ENCODE results near the gene LPIN3.
A peak's percentile ranks its signal among the peaks of the same experiment; 100 is the strongest.

LPIN3 gene

DNA sequence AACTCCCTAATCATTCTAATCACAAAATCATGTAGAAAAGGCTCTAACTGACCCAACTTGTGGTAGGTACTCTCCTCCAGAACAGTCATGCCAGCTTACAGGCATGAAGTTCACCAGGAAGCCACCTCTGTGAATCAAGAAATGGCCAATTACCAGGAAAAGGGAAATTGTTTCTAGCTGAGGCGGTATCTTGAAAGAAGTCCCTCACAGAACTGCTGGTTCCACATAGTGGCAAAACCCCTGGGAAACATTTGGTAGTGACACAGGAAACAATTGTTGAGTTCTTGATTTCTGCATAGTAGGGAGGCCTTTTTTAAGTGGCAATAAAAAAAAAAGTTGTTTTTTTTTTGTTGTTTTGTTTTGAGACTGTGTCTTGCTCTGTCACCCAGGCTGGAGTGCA is 19.6 kb upstream of the LPIN3 start:
- H3K9ac ChIP-seq (ENCODE audit: low read length in 2 of 2), result no peak overlapping the region
- H3K4me3 ChIP-seq (ENCODE audit: low read length in 2 of 2), result no peak overlapping the region
- no peaks in the 10 kb centered on the region for H3K9me3 ChIP-seq (ENCODE audit: control insufficient read depth in 2 of 2, low read length in 2 of 2)
- no peak overlapping the region for H3K27ac ChIP-seq (ENCODE audit: low read length)
- no peaks in the 10 kb centered on the region for H3K27me3 ChIP-seq (ENCODE audit: control insufficient read depth in 1 of 2, insufficient read depth in 2 of 2, low read length in 2 of 2)
- peaks cover 14% of the 10 kb centered on the region for H3K4me1 ChIP-seq (ENCODE audit: control insufficient read depth, insufficient read depth, low read length)
- H3K36me3 ChIP-seq (ENCODE audit: control insufficient read depth in 2 of 2, insufficient read depth in 2 of 2, low read length in 2 of 2), result no peaks in the 10 kb centered on the region

DNA sequence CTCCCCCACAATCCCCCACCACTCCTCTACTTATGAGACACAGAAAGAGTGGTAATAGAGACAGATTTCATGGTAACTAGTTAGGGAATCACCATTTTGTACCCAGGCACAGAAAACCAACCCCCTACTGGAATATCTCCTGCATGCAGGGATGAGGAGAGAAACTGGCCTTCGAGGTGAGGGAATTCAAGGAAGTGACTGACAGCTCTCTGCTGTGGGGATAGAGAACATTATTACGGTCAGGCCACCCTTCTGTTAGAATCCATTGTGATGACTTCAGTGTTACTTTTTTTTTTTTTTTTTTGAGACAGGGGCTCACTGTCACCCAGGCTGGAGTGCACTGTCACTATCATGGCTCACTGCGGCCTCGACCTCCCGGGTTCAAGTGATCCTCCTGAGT is 13.4 kb upstream of the LPIN3 start:
- Histone ChIP-seq H3K9ac (ENCODE audit: low read length in 2 of 2) (no peak overlapping the region), H3K4me1 (ENCODE audit: control insufficient read depth, insufficient read depth, low read length) (peaks cover 12% of the 10 kb centered on the region), H3K9me3 (ENCODE audit: control insufficient read depth in 2 of 2, low read length in 2 of 2) (no peaks in the 10 kb centered on the region), H3K27ac (ENCODE audit: low read length) (no peak overlapping the region), H3K27me3 (ENCODE audit: control insufficient read depth in 1 of 2, insufficient read depth in 2 of 2, low read length in 2 of 2) (no peaks in the 10 kb centered on the region), H3K4me3 (ENCODE audit: low read length in 2 of 2) (no peak overlapping the region), H3K36me3 (ENCODE audit: control insufficient read depth in 2 of 2, insufficient read depth in 2 of 2, low read length in 2 of 2) (no peaks in the 10 kb centered on the region)

DNA sequence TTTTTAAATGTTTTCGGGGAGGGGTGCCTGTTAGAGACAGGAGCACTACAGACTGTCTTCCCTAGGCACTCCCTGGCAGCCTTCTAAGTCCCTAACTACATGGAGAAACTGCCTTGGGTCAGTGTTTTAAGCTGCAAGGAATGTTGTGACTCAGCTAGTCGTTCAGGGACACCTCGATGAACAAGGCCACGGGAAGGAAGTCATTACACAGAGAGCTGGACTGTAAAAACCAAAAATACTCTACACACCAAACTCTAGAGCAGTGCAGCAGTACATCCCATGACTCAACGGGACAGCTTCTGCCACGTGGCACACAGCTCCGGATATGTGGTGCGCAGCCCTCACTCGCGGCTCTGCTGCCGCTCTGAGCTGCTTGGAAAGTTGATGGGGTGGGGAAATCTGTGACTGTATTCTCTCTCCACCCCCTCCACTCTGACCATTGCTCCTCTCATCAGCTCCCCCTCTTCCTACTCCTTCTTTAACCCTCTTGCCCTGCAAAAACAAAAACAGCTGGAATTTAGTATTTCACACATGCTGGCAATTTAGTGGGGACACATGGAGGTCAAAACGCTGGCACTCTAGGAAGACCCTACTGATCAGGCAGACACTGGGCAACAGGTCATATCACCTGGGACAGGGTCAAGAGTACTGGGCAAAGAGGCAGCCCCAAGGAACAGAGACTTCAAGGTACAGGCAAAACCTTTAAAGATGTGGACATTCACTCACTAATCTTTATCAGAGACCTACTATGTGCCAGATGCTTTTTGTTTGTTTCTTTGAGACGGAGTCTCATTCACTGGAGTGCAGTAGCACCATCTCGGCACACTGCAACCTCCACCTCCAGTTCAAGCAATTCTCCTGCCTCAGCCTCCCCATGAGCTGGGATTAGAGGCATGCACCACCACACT is 10.9 kb upstream of the LPIN3 start:
- H3K4me3 ChIP-seq (ENCODE audit: low read length in 2 of 2), result peak overlapping the region in 1 of 2 donors; percentile 47
- H3K27ac ChIP-seq (ENCODE audit: low read length), result peak overlapping the region; percentile 76
- H3K27me3 ChIP-seq (ENCODE audit: control insufficient read depth in 1 of 2, insufficient read depth in 2 of 2, low read length in 2 of 2), result no peaks in the 10 kb centered on the region
- peaks cover 19% of the 10 kb centered on the region for H3K4me1 ChIP-seq (ENCODE audit: control insufficient read depth, insufficient read depth, low read length)
- H3K9me3 ChIP-seq (ENCODE audit: control insufficient read depth in 2 of 2, low read length in 2 of 2), result no peaks in the 10 kb centered on the region
- H3K9ac ChIP-seq (ENCODE audit: low read length in 2 of 2), result peak overlapping the region; percentile 25 to 36
- no peaks in the 10 kb centered on the region for H3K36me3 ChIP-seq (ENCODE audit: control insufficient read depth in 2 of 2, insufficient read depth in 2 of 2, low read length in 2 of 2)

DNA sequence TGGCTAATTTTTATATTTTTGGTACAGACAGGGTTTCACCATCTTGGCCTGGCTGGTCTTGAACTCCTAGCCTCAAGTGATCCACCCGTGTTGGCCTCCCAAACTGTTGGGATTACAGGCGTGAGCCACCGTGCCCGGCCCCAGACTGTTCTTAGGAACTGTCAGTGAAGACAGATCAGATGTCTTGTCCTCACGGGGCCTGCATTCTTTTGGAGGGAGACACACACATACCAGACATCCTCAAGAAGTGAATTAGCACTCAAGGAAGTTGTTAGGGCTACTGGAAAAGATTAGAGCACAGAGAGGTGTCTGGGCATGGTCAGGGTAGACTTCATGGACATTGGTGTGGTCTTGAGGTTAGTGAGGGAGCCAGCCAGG is 10.3 kb upstream of the LPIN3 start:
- Histone ChIP-seq H3K27ac (ENCODE audit: low read length) (peak overlapping the region; percentile 76), H3K4me3 (ENCODE audit: low read length in 2 of 2) (no peak overlapping the region), H3K9me3 (ENCODE audit: control insufficient read depth in 2 of 2, low read length in 2 of 2) (no peaks in the 10 kb centered on the region), H3K36me3 (ENCODE audit: control insufficient read depth in 2 of 2, insufficient read depth in 2 of 2, low read length in 2 of 2) (no peaks in the 10 kb centered on the region), H3K27me3 (ENCODE audit: control insufficient read depth in 1 of 2, insufficient read depth in 2 of 2, low read length in 2 of 2) (no peaks in the 10 kb centered on the region), H3K4me1 (ENCODE audit: control insufficient read depth, insufficient read depth, low read length) (peaks cover 26% of the 10 kb centered on the region), H3K9ac (ENCODE audit: low read length in 2 of 2) (no peak overlapping the region)

- Histone ChIP-seq H3K4me3 (ENCODE audit: low read length in 2 of 2) (no peak overlapping the region), H3K27ac (ENCODE audit: low read length) (no peak overlapping the region), H3K27me3 (ENCODE audit: control insufficient read depth in 1 of 2, insufficient read depth in 2 of 2, low read length in 2 of 2) (no peaks in the 10 kb centered on the region)
Observed at GRCh38 chr20:41330941-41331340, 9.7 kb upstream of the LPIN3 start.

GRCh38 chr20:41331731-41332130 is 8.9 kb upstream of the LPIN3 start:
- no peaks in the 10 kb centered on the region for H3K9me3 ChIP-seq (ENCODE audit: control insufficient read depth in 2 of 2, low read length in 2 of 2)

More at GRCh38 chr20:41330941-41331340, 9.7 kb upstream of the LPIN3 start:
- H3K4me1 ChIP-seq (ENCODE audit: control insufficient read depth, insufficient read depth, low read length), result peaks cover 26% of the 10 kb centered on the region
- no peaks in the 10 kb centered on the region for H3K9me3 ChIP-seq (ENCODE audit: control insufficient read depth in 2 of 2, low read length in 2 of 2)
- H3K36me3 ChIP-seq (ENCODE audit: control insufficient read depth in 2 of 2, insufficient read depth in 2 of 2, low read length in 2 of 2), result no peaks in the 10 kb centered on the region
- H3K9ac ChIP-seq (ENCODE audit: low read length in 2 of 2), result no peak overlapping the region

DNA sequence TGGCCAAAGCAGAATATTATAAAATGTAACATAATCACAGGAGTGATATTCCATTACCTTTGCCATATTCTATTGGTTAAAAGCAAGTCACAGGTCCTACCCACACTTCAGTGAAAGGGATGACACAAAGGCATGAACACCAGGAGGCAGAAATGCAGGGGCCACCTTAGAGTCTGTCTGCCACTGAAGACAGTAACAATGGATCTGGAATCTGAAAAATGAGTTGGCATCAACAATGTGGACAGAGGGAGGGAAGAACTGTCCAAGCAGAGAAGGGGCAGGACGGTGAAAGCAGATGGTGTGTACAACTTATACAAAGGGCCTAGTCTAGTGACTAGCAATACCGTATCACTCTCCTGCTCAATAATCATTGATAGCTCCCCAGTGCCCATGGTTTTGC is 6.6 kb upstream of the LPIN3 start:
- H3K36me3 ChIP-seq (ENCODE audit: control insufficient read depth in 2 of 2, insufficient read depth in 2 of 2, low read length in 2 of 2), result no peaks in the 10 kb centered on the region
- peak overlapping the region in 1 of 2 donors; percentile 29 for H3K9ac ChIP-seq (ENCODE audit: low read length in 2 of 2)
- H3K27ac ChIP-seq (ENCODE audit: low read length), result no peak overlapping the region
- H3K27me3 ChIP-seq (ENCODE audit: control insufficient read depth in 1 of 2, insufficient read depth in 2 of 2, low read length in 2 of 2), result no peaks in the 10 kb centered on the region
- no peaks in the 10 kb centered on the region for H3K9me3 ChIP-seq (ENCODE audit: control insufficient read depth in 2 of 2, low read length in 2 of 2)
- H3K4me1 ChIP-seq (ENCODE audit: control insufficient read depth, insufficient read depth, low read length), result peaks cover 24% of the 10 kb centered on the region
- H3K4me3 ChIP-seq (ENCODE audit: low read length in 2 of 2), result no peak overlapping the region

More at GRCh38 chr20:41331731-41332130, 8.9 kb upstream of the LPIN3 start:
- H3K4me3 ChIP-seq (ENCODE audit: low read length in 2 of 2), result no peak overlapping the region
- no peaks in the 10 kb centered on the region for H3K27me3 ChIP-seq (ENCODE audit: control insufficient read depth in 1 of 2, insufficient read depth in 2 of 2, low read length in 2 of 2)
- no peak overlapping the region for H3K9ac ChIP-seq (ENCODE audit: low read length in 2 of 2)
- peaks cover 26% of the 10 kb centered on the region for H3K4me1 ChIP-seq (ENCODE audit: control insufficient read depth, insufficient read depth, low read length)
- no peaks in the 10 kb centered on the region for H3K36me3 ChIP-seq (ENCODE audit: control insufficient read depth in 2 of 2, insufficient read depth in 2 of 2, low read length in 2 of 2)
- H3K27ac ChIP-seq (ENCODE audit: low read length), result no peak overlapping the region

- no peak overlapping the region for H3K4me3 ChIP-seq (ENCODE audit: low read length in 2 of 2)
- H3K9ac ChIP-seq (ENCODE audit: low read length in 2 of 2), result peak overlapping the region in 1 of 2 donors; percentile 29
- peaks cover 19% of the 10 kb centered on the region for H3K4me1 ChIP-seq (ENCODE audit: control insufficient read depth, insufficient read depth, low read length)
- no peaks in the 10 kb centered on the region for H3K9me3 ChIP-seq (ENCODE audit: control insufficient read depth in 2 of 2, low read length in 2 of 2)
- H3K27me3 ChIP-seq (ENCODE audit: control insufficient read depth in 1 of 2, insufficient read depth in 2 of 2, low read length in 2 of 2), result no peaks in the 10 kb centered on the region
- H3K36me3 ChIP-seq (ENCODE audit: control insufficient read depth in 2 of 2, insufficient read depth in 2 of 2, low read length in 2 of 2), result no peaks in the 10 kb centered on the region
- H3K27ac ChIP-seq (ENCODE audit: low read length), result peak overlapping the region; percentile 41
Observed at GRCh38 chr20:41334443-41335421, 5.9 kb upstream of the LPIN3 start.

GRCh38 chr20:41335591-41335990 is 5.0 kb upstream of the LPIN3 start:
- Histone ChIP-seq H3K4me1 (ENCODE audit: control insufficient read depth, insufficient read depth, low read length) (peaks cover 23% of the 10 kb centered on the region), H3K4me3 (ENCODE audit: low read length in 2 of 2) (no peak overlapping the region), H3K9me3 (ENCODE audit: control insufficient read depth in 2 of 2, low read length in 2 of 2) (no peaks in the 10 kb centered on the region), H3K27me3 (ENCODE audit: control insufficient read depth in 1 of 2, insufficient read depth in 2 of 2, low read length in 2 of 2) (no peaks in the 10 kb centered on the region), H3K9ac (ENCODE audit: low read length in 2 of 2) (no peak overlapping the region), H3K27ac (ENCODE audit: low read length) (no peak overlapping the region), H3K36me3 (ENCODE audit: control insufficient read depth in 2 of 2, insufficient read depth in 2 of 2, low read length in 2 of 2) (no peaks in the 10 kb centered on the region)

DNA sequence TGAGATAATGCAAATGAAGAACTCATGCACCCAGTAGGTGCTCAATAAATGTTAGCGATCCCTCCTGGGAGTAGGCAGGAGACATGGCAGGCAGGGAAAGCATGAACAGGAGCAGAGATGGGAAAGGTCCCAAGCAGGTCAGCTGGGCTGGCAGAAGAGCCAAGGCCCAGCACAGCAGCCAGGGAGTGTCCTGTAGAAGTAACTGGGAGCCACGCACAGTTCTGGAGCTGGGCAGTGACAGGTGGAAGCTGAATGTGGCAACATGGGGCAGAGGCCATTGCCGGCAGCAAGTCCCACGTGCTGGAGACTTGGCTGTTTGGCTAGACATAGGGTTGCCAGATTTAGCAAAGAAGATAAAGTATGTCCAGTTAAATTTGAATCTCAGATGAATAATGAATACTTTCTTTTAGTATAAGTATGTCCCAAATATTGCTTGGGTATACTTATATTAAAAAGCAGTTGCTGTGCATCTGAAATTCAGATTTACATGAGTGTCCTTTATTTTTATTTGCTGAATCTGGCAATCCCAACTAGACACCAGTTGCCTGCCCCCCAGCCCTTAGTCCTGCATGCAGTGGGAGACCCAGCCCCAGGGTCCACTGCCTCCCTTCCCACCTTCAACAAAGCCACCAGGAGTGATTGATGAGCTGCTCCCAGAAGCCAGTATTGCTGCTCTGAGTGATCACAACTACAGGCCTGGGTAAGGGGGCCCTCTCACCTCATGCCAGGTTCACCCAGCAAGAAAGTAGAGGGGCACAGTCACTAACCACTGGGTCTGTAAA is 3.7 kb upstream of the LPIN3 start:
- Histone ChIP-seq H3K27ac (ENCODE audit: low read length) (no peak overlapping the region), H3K9ac (ENCODE audit: low read length in 2 of 2) (no peak overlapping the region), H3K36me3 (ENCODE audit: control insufficient read depth in 2 of 2, insufficient read depth in 2 of 2, low read length in 2 of 2) (no peaks in the 10 kb centered on the region), H3K4me1 (ENCODE audit: control insufficient read depth, insufficient read depth, low read length) (peaks cover 31% of the 10 kb centered on the region), H3K9me3 (ENCODE audit: control insufficient read depth in 2 of 2, low read length in 2 of 2) (no peaks in the 10 kb centered on the region), H3K4me3 (ENCODE audit: low read length in 2 of 2) (no peak overlapping the region), H3K27me3 (ENCODE audit: control insufficient read depth in 1 of 2, insufficient read depth in 2 of 2, low read length in 2 of 2) (no peaks in the 10 kb centered on the region)
